GM23248 (cell line): ENCODE data around the gene BNIP5. TPM values are rescaled to one million over a fixed set of nuclear protein-coding genes. Genes with fewer than 3 reads are reported as not detected.

Experiments
- DNase-seq: peaks from one replicate; pipeline ENCODE4 v3.0.0-alpha.2; 2015
- H2AFZ ChIP-seq: fragments of 200-600 bp; sonication (generic); 2 replicates; pipeline ENCODE4 v1.6.1; 2016; ENCODE audit warnings: antibody characterized with exemption
- H3F3A ChIP-seq: fragments of 200-600 bp; sonication (generic); 2 replicates; pipeline ENCODE4 v1.6.1; 2016; ENCODE audit warnings: mild to moderate bottlenecking, antibody characterized with exemption, mixed run types; ENCODE audit not compliant: insufficient read depth
- H3K27ac ChIP-seq: fragments of 200-600 bp; sonication (generic); 2 replicates; pipeline ENCODE4 v1.5.1; 2016; ENCODE audit warnings: mild to moderate bottlenecking
- H3K27me3 ChIP-seq: fragments of 200-600 bp; sonication (generic); replicated peaks from 2 replicates; pipeline ENCODE4 v1.6.1; 2016; ENCODE audit warnings: mild to moderate bottlenecking; ENCODE audit not compliant: insufficient read depth
- H3K36me3 ChIP-seq: fragments of 200-600 bp; sonication (generic); 2 replicates; pipeline ENCODE4 v1.6.1; 2016; ENCODE audit warnings: low read depth, mild to moderate bottlenecking
- H3K4me1 ChIP-seq: fragments of 200-600 bp; sonication (generic); 2 replicates; pipeline ENCODE4 v1.6.1; 2016; ENCODE audit warnings: mild to moderate bottlenecking; ENCODE audit not compliant: insufficient read depth
- H3K4me2 ChIP-seq: fragments of 200-600 bp; sonication (generic); one replicate; pipeline ENCODE4 v1.6.1; 2016; ENCODE audit warnings: mild to moderate bottlenecking; ENCODE audit not compliant: unreplicated experiment
- H3K4me3 ChIP-seq: fragments of 200-600 bp; sonication (generic); 2 replicates; pipeline ENCODE4 v1.5.1; 2016; ENCODE audit warnings: mild to moderate bottlenecking
- H3K79me2 ChIP-seq: fragments of 200-600 bp; sonication (generic); 2 replicates; pipeline ENCODE4 v1.6.1; 2016; ENCODE audit warnings: mild to moderate bottlenecking; ENCODE audit not compliant: insufficient read depth
- H3K9ac ChIP-seq: fragments of 200-600 bp; sonication (generic); 2 replicates; pipeline ENCODE4 v1.6.1; 2016; ENCODE audit warnings: mild to moderate bottlenecking
- H3K9me2 ChIP-seq: fragments of 200-600 bp; sonication (generic); 2 replicates; pipeline ENCODE4 v1.6.1; 2016; ENCODE audit warnings: mixed run types, mild to moderate bottlenecking, moderate library complexity; ENCODE audit not compliant: insufficient read depth
- H3K9me3 ChIP-seq: fragments of 200-600 bp; sonication (generic); one replicate; pipeline ENCODE4 v1.6.1; 2017; ENCODE audit warnings: low read depth
- H4K20me1 ChIP-seq: fragments of 200-600 bp; sonication (generic); 2 replicates; pipeline ENCODE4 v1.6.0; 2016; ENCODE audit not compliant: insufficient read depth
- EZH2 ChIP-seq: fragments of 200-600 bp; sonication (generic); IDR thresholded peaks from 2 replicates; pipeline ENCODE4 v1.6.1; 2018; ENCODE audit warnings: antibody characterized with exemption, mild to moderate bottlenecking; ENCODE audit not compliant: insufficient read depth, poor library complexity, severe bottlenecking
- EZH2phosphoT487 ChIP-seq: fragments of 200-600 bp; sonication (generic); IDR thresholded peaks from 2 replicates; pipeline ENCODE4 v1.6.1; 2018; ENCODE audit warnings: antibody characterized with exemption, moderate library complexity, mild to moderate bottlenecking, low read depth; ENCODE audit not compliant: insufficient read depth
- WGBS, 2 experiments: methylation state at CpG; one replicate each; pipeline ENCODE4 v1.1.6; 2015 to 2017; ENCODE audit warnings: low lambda C conversion rate in 2 of 2, low coverage in 1 of 2; ENCODE audit errors: missing lambda C conversion rate in 2 of 2; 5-methylcytosine and 5-hydroxymethylcytosine counted together
- in situ Hi-C: fragments of 300-500 bp; cut with MboI; formaldehyde crosslinking; loops from 2 replicates; pipeline ENCODE4 v1.15.0; 2020
- polyA plus RNA-seq: library from polyadenylated mRNA; unstranded; fragments of >200 nt; fragmentation: Nextera tagmentation; extraction: Ambion mirVana; gene quantifications from 2 replicates; pipeline ENCODE4 v1.2.1, GENCODE V29; 2016
- total RNA-seq: library from RNA; depleted of rRNA; stranded (reverse); fragments of >200 nt; shearing (Covaris generic); gene quantifications from 2 replicates; pipeline ENCODE4 v1.2.3, GENCODE V29; 2014

The BNIP5 gene
- total and polyA plus RNA-seq, 2 experiments from 2014 or later, result not detected

- H2AFZ ChIP-seq, result no peak overlapping the region
- H3K36me3 ChIP-seq, result no peaks in the 10 kb centered on the region
- TF ChIP-seq EZH2phosphoT487, result no peak
- no peak for TF ChIP-seq EZH2
Observed at GRCh38 chr6:36346486-36347273, 10.0 kb upstream of the BNIP5 start.

DNA sequence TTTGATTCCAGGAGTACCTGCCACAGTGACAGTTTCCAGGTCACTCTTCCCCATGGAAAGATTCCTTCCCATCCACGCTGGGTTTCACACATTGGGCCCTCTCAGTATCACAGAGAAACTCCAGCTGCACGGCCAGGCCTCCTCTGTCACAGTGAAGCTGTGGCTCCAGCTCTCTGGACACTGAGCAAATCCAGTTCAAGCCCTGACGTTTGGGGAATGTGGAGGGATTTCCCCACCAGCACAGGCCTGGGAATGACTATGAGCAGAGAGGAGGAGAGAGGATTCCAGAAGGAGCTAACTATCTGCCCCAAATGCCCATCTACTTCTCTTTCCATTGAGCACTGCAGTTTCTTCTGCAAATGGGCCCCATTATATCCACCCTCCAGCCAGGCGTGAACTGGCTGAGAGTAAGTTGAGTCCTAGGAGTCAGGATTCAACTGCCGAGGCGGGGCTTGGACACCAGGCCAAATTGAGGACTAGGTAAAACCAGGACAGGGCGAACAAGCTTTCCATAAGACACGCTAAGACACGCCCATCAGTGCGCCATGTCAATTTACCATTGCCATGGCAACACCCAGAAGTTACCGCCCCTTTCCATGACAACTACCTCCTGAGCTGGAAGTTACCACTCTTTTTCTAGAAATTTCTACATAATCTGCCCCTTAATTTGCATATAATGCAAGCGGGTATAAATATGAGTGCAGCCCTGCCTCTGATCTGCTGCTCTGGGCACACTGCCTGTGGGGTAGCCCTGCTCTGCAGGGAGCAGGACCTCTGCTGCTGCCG, 9.2 kb upstream of the BNIP5 start:
- Histone ChIP-seq H3F3A (peaks cover 9% of the 10 kb centered on the region), H3K27me3 (no peaks in the 10 kb centered on the region), H3K9me2 (no peaks in the 10 kb centered on the region), H3K79me2 (no peaks in the 10 kb centered on the region), H3K36me3 (no peaks in the 10 kb centered on the region), H3K27ac (no peak overlapping the region), H3K9me3 (no peaks in the 10 kb centered on the region), H3K4me3 (no peak overlapping the region), H4K20me1 (no peaks in the 10 kb centered on the region), H3K9ac (no peak overlapping the region), H2AFZ (no peak overlapping the region), H3K4me1 (peaks cover 11% of the 10 kb centered on the region), H3K4me2 (no peak overlapping the region)
- no peak for TF ChIP-seq EZH2phosphoT487
- no peak for TF ChIP-seq EZH2
- no peak for DNase-seq
- 81 to 85% methylated on average over 13 of the region's 13 CpGs for WGBS, 2 experiments
- in situ Hi-C loops, result no loop called here

More at GRCh38 chr6:36346486-36347273, 10.0 kb upstream of the BNIP5 start:
- no peak overlapping the region for H3K27ac ChIP-seq
- H3K4me3 ChIP-seq, result no peak overlapping the region
- no peaks in the 10 kb centered on the region for H3K79me2 ChIP-seq
- no peak overlapping the region for H3K4me2 ChIP-seq
- H3K9me3 ChIP-seq, result no peaks in the 10 kb centered on the region
- peaks cover 17% of the 10 kb centered on the region for H3F3A ChIP-seq
- DNase-seq, result no peak
- WGBS, 2 experiments, result 88 to 90% methylated on average over 20 of the region's 20 CpGs
- in situ Hi-C loops, result no loop called here
- H3K4me1 ChIP-seq, result peaks cover 19% of the 10 kb centered on the region
- no peaks in the 10 kb centered on the region for H4K20me1 ChIP-seq
- no peaks in the 10 kb centered on the region for H3K9me2 ChIP-seq
- H3K27me3 ChIP-seq, result no peaks in the 10 kb centered on the region
- no peak overlapping the region for H3K9ac ChIP-seq

DNA sequence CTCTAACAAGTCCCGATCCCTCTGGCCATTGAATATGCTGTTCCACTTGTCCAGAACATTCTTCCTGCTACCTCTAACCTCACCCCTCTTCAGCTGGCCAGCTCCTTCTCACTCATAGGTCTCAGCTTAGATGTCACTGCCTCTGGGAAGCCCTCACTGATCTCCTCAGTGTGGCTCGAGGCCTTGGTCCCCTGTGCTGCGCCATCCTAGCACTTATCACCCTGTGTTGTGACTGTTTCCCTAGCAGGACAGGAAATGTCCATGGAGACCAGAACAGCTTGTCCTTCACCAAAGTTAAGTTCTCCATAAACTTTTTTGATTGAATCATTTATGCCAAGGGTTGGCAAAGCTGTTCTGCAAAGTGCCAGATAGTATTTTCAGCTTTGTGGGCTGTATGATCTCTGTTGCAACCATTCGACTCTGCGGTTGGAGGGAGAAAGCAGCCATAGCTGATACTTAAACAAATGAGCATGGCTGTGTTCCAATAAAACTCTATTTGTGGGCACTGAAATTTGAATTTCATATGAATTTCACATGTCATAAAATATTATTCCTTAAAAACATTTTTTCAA, 6.5 kb upstream of the BNIP5 start:
- H3K4me3 ChIP-seq, result no peak overlapping the region
- 88 to 91% methylated on average over 5 of the region's 5 CpGs for WGBS, 2 experiments
- no peaks in the 10 kb centered on the region for H4K20me1 ChIP-seq
- no peaks in the 10 kb centered on the region for H3K36me3 ChIP-seq
- DNase-seq, result no peak
- in situ Hi-C loops, result no loop called here
- H3K9me2 ChIP-seq, result no peaks in the 10 kb centered on the region
- H3F3A ChIP-seq, result no peaks in the 10 kb centered on the region
- H3K4me1 ChIP-seq, result no peaks in the 10 kb centered on the region
- no peaks in the 10 kb centered on the region for H3K79me2 ChIP-seq
- no peak overlapping the region for H3K4me2 ChIP-seq
- H3K9me3 ChIP-seq, result no peaks in the 10 kb centered on the region
- H3K27me3 ChIP-seq, result 0 out of 2 replicates have a peak, but pooled peaks cover 7% of the 10 kb centered on the region
- no peak overlapping the region for H3K27ac ChIP-seq
- no peak for TF ChIP-seq EZH2
- no peak for TF ChIP-seq EZH2phosphoT487
- H2AFZ ChIP-seq, result no peak overlapping the region
- no peak overlapping the region for H3K9ac ChIP-seq

DNA sequence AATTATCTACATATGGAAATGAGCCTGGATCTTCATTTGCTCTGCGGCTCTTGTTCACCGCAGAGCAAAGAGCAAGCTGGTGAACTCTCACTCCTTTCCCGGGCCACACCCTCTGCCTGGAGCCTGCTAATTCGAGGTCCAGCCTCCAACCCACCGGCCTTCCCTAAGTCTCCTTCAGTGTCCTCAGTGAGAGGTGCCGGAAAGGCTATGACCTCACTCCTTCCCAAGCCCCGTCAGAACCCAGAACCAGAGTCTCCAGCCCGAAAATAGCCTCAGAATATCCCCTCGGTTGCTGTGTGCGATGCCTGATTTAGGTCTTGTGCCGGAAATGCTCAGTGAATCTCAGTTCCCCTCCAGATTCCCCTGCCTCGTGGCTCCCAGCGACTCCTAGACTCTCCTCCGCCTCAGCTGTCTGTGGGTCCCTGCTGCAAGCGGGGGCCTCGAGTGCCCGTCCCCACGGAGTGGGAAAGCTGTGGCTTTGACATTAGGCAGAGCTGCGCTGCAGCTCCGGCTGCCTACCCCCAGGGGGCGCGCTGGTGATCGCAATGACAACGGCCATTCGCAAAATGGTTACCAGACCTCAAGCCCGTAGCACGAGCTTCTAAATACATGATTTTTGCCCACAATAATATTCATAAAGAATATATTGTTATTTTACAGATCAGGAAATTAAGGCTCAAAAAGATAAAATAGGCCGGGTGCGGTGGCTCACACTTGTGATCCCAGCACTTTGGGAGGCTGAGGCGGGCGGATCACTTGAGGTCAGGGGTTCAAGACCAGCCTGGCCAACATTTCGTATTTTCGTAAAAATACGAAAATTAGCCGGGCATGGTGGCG, 4.1 kb upstream of the BNIP5 start:
- Histone ChIP-seq H3K9me2 (no peaks in the 10 kb centered on the region), H3K9ac (peak overlapping the region; percentile 36; the same call in 1 of the 2 replicates), H3K4me2 (peak overlapping the region; percentile 63), H3K4me1 (no peaks in the 10 kb centered on the region), H3K9me3 (no peaks in the 10 kb centered on the region), H3K27me3 (peaks cover 11% of the 10 kb centered on the region; the same call in 1 of the 2 replicates), H3K4me3 (peak overlapping the region; percentile 51), H3K27ac (no peak overlapping the region), H3K36me3 (no peaks in the 10 kb centered on the region), H4K20me1 (no peaks in the 10 kb centered on the region), H3K79me2 (no peaks in the 10 kb centered on the region), H2AFZ (peak overlapping the region; percentile 84), H3F3A (no peaks in the 10 kb centered on the region)
- in situ Hi-C loops, result no loop called here
- WGBS, 2 experiments, result 19% methylated on average over 36 of the region's 36 CpGs
- DNase-seq, result peak; percentile 83
- TF ChIP-seq EZH2 (no peak), EZH2phosphoT487 (no peak)
